GM20000 (cell line): ENCODE data around the gene NAALADL2.

ENCODE experiments used
- DNase-seq: peaks from one replicate; pipeline ENCODE4 v3.0.0; 2012; ENCODE audit warnings: low spot score
- TF ChIP-seq, protein P1 (sequence below): IDR thresholded peaks from 2 replicates; pipeline ENCODE4 v1.5.1; 2012; ENCODE audit warnings: mild to moderate bottlenecking, control low read depth; ENCODE audit errors: extremely low read depth, missing control alignments

NAALADL2 gene

DNA sequence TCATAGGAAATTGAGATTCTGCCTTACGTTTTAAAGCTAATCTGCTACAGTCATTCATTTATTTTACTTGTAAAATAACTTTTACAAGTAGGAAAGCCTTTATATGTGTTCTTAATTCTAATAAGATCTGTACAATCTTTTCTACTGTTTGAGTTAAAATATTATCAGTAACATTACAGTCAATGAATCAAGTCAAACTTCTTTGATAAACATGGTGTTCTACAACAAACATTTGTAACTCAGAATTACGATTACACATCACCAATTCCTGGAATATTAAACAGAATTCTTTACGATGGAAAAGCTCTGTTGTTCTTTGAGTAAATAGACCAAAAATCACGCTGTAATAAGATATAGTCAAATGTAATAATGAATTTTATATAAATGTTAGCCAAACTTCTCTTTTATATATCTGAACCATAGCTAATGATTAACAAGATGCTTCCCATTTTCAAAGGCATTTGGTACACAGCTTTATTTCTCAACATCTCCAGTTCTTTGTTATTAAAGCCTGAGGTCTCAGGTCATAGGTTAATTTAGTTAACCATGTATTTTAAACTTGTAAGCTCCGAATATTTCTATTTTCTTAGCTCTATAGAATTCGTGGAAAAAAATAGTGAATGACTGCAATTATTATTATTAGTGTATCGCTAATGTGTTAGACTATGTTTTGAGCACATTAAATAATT lies 232.4 kb downstream of the NAALADL2 start:
- DNase-seq: no peak
- TF ChIP-seq, protein P1, sequence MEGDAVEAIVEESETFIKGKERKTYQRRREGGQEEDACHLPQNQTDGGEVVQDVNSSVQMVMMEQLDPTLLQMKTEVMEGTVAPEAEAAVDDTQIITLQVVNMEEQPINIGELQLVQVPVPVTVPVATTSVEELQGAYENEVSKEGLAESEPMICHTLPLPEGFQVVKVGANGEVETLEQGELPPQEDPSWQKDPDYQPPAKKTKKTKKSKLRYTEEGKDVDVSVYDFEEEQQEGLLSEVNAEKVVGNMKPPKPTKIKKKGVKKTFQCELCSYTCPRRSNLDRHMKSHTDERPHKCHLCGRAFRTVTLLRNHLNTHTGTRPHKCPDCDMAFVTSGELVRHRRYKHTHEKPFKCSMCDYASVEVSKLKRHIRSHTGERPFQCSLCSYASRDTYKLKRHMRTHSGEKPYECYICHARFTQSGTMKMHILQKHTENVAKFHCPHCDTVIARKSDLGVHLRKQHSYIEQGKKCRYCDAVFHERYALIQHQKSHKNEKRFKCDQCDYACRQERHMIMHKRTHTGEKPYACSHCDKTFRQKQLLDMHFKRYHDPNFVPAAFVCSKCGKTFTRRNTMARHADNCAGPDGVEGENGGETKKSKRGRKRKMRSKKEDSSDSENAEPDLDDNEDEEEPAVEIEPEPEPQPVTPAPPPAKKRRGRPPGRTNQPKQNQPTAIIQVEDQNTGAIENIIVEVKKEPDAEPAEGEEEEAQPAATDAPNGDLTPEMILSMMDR: no peak

DNA sequence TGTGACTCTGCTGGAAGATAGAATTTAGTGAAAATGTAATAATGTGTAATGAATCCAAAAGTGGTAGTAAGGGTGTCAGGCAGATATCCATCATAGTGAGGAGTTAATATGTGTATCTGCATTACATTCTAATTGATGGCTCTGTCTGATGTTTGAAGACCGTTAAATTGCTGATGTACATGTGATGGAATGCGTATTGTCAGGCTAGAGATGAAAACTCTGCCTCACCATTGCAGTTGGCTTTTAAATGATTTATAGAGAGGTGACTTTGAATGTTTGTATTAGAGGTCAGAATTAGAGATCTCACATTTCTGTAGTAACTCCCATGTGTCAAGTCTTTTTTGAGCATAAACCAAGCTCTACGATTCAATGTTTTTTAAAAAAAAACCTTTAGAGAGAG lies 234.6 kb downstream of the NAALADL2 start:
- TF ChIP-seq, protein P1: no peak
- no peak for DNase-seq

DNA sequence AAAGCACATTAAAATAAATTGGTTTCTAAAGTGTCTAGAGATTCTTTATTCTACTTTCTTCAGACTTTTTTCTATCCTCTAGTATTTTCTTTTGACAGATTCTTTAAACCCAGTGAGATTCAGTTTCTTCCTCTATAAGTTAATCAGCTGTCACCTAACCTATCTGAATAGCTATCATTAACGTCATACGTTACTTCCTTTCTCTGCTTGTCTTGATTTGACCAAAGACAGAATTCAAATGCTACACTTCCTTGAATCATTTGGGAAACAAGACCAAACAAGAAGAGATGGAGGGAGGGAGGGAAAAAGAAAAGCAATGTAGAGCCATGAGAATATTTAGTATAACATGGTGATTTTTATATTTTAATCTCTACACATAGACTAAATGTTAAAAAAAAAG lies 235.2 kb downstream of the NAALADL2 start:
- no peak for DNase-seq
- TF ChIP-seq, protein P1: no peak

DNA sequence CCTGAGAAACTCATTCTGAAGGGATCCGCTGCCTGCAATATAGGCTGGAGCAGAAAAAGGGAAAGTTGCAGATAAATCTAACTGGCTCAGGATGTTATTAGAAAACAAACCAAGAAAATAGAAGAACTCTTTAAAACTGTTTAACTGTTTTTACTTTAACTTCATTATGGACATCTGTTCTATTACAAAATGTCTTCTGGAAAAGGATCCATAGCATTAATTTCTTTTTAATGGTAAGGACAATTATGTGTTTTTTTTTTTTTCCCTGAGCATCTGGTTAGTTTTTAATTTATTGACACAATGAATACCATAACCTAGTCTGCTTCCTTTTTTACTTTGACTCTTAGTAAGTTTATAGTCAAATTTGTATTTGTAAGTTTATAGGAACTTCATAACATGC lies 239.5 kb downstream of the NAALADL2 start:
- TF ChIP-seq, protein P1: no peak
- no peak for DNase-seq

DNA sequence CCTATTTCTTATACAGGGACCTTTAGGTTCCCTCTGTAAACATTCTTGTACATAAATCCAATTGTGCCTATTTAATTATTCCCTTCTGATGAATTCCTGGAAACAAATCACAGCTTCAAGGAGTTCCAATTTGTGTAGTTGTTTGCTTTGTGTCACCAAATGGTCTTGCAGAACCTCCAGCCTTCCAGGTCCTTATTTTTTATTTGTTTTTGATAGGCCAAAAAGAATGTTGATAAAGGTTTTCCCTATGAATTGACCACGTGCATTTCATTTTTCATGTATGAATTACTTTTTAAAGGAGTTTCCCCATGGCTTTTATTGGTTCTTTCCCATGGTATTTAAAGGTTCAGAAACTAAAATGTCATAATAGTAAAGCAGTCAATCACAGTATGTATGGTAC lies 243.0 kb downstream of the NAALADL2 start:
- TF ChIP-seq, protein P1: no peak
- DNase-seq: no peak

DNA sequence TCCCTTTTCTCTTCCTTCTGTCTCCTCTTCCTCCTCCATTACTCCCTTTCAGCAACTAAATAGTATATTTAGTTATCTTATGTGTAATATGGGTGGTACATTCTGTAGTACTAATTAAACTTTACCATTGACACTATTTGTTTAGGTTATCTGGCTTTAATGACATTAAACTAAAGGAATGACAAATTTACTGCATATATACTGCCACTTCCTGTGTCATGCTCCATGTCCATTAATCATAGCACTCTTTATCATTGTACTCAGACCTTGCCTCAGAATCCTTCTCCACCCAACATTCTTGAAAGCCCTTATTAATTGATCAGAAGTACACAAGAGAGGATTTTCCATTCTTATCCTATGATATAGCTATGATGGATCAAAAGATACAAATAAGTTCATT lies 244.2 kb downstream of the NAALADL2 start:
- DNase-seq: no peak
- TF ChIP-seq, protein P1: no peak

DNA sequence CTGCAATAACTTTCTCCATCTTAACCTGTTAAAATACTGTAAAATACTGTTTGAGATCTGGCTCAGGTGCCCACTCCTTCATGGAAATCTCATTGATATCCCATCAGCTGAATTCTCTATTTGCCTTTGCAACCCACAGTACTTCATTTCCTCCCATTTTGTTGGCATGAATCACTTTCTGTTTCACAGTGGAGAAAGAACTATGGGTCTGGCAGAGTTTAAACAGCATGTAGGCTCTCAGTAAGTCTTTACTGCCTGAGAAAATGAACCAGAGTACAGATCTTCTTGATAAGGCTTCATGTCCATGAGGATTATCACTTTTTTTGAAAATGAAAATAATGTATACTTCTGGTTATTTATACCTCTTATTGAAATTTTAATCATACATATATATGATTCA lies 245.9 kb downstream of the NAALADL2 start:
- DNase-seq: no peak
- TF ChIP-seq, protein P1: no peak
